ENCODE data around the gene ARRDC5.

DNA sequence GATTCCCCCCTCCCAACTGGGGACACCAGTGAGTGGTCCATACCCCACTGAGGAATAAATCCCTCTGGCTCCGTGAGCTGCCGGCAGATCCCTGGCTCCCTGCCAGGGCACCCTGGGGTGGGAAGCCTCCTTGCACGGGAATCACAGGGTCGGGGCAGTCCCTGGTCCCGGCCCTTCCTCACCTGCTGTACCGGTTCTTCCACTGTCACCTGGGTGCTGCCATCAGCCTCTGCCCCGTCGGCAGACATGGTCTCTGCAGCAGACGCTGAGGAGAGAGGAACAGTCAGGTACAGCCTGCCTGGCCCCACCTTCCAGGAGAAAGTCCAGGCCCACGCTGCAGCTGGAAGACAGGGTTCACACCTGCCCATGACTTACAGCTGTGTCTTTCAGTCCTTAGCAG, 41.5 kb downstream of the ARRDC5 start:
- TF ChIP-seq ZNF274 (IDR thresholded peaks at IDR 0.05; ENCODE audit: low read length) = no peak
- no peak for TF ChIP-seq ZNF274 (tag by site-specific recombination; IDR thresholded peaks at IDR 0.05; ENCODE audit: borderline replicate concordance)
- TF ChIP-seq CTCF (tag by site-specific recombination; IDR thresholded peaks at IDR 0.05) = no peak

Measured in HEK293 (cell line).